Measurements from ENCODE around the gene THRA. TPM values are rescaled to one million over a fixed set of nuclear protein-coding genes. Genes with fewer than 3 reads are reported as not detected.

THRA gene
- polyA plus RNA-seq, 1 donor: 48.2 TPM

Other genes with a start within 250 kb of the THRA start
- gene IKZF3, start 198.7 kb upstream of the THRA start, polyA plus RNA-seq (ENCODE audit: insufficient read length): 0.37 TPM
- gene ZPBP2, start 194.8 kb upstream of the THRA start, polyA plus RNA-seq (ENCODE audit: insufficient read length): not detected
- gene GSDMB, start 144.3 kb upstream of the THRA start, polyA plus RNA-seq (ENCODE audit: insufficient read length): 29.5 TPM
- 96.3 TPM for gene ORMDL3, start 135.4 kb upstream of the THRA start, polyA plus RNA-seq (ENCODE audit: insufficient read length)
- not detected for gene LRRC3C, start 135.2 kb upstream of the THRA start, polyA plus RNA-seq (ENCODE audit: insufficient read length)
- gene GSDMA, start 100.0 kb upstream of the THRA start, polyA plus RNA-seq (ENCODE audit: insufficient read length): 2.9 TPM
- gene PSMD3, start 82.2 kb upstream of the THRA start, polyA plus RNA-seq (ENCODE audit: insufficient read length): 106 TPM
- gene CSF3, start 47.5 kb upstream of the THRA start, polyA plus RNA-seq (ENCODE audit: insufficient read length): not detected
- 127 TPM for gene MED24, start 8.6 kb upstream of the THRA start, polyA plus RNA-seq (ENCODE audit: insufficient read length)
- 4.1 TPM for gene NR1D1, start 37.6 kb downstream of the THRA start, polyA plus RNA-seq (ENCODE audit: insufficient read length)
- gene MSL1, start 59.0 kb downstream of the THRA start, polyA plus RNA-seq (ENCODE audit: insufficient read length): 197 TPM
- 124 TPM for gene CASC3, start 77.6 kb downstream of the THRA start, polyA plus RNA-seq (ENCODE audit: insufficient read length)
- gene RAPGEFL1, start 114.5 kb downstream of the THRA start, polyA plus RNA-seq (ENCODE audit: insufficient read length): 13.2 TPM
- gene WIPF2, start 156.3 kb downstream of the THRA start, polyA plus RNA-seq (ENCODE audit: insufficient read length): 33.3 TPM
- gene CDC6, start 224.9 kb downstream of the THRA start, polyA plus RNA-seq (ENCODE audit: insufficient read length): 32.9 TPM
- gene RARA, start 246.2 kb downstream of the THRA start, polyA plus RNA-seq (ENCODE audit: insufficient read length): 34.3 TPM

Measured in left kidney (tissue), 1 donor.